Measurements from ENCODE around the gene KRT15. TPM values are rescaled to one million over a fixed set of nuclear protein-coding genes. Genes with fewer than 3 reads are reported as not detected.

KRT15 gene
- total and polyA plus RNA-seq, 2 of the 4 experiments (the other 2 are of a cell fraction) = 2.9 to 5.3 TPM

DNA sequence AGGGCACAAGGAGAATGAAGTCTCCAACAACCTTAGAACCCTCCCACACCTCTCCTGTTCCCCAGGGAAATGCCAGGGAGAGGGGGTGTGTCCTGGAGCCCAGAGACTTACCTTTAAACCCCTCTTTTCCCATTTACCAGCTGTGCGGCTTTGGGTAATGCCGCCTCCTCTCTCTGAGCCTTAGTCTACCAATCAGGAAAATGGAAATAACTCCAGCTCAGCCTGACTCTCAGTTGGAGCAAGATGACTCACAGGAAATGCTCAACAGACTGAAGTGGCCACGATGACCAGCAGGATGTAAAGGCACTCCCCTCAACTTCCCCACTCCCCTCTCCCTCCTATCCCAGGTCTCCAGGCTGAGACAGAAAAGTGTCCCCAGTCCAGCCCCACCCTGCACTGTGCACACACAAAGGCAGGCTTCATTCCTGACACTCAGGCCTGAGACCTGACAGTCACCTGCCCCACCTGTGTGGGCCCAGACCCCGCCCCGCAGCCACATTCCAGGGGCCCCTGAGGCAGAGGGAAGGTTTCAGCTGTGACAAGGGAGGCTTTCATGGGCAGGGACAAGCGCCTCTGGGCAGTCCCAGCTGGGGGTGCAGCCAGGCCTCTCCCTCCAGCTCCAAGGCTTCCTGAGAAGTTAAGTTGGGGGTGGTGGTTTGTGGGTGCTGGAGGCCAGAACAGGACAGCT lies 3.0 kb upstream of the KRT15 start (continued):
- TF ChIP-seq MXI1 (IDR thresholded peaks at IDR 0.05; ENCODE audit: borderline replicate concordance, low read depth, low read length) (no peak), FOS (IDR thresholded peaks at IDR 0.05; ENCODE audit: low read depth, low read length) (peak; percentile 59; the same call in 1 of the 2 replicates)

DNA sequence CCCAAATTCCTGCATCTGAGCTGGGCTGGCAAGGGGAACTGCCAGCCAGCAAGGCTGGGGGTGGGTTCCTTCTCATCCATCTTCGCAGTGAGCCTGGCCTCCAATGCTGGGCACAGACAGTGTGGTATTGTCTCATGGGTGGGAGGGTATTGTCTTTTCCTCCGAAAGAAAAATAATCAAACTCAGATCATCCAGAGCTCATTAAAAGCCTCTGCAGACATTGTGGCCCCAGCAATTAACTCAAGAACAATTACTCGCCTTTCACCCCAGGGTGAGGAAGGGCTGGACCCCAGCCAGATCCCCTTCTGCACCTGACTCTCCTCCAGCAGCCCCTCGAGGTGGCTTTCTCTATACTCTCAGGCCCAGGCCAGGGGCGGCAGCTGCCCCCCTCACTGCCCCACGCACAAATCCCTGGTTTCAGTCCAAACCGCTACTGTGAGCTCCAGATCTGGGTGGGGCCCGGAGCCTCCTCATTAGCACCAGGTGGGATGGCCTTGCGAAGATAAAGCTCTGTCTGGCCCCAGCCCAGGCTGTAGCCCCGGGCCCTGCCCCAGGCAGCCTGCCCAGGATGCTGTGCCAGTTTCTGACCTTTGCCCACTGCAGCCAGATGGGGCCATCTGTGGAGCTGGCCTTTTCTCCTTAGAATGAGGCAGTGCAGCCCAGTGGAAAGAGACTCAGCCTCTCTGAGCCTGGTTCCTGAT lies 2.3 kb upstream of the KRT15 start:
- H4K5ac ChIP-seq (ENCODE audit: low read depth, low read length) = peak overlapping the region; percentile 80; the same call in 1 of the 2 replicates
- H2BK120ac ChIP-seq (ENCODE audit: low read depth, low read length) = peak overlapping the region; percentile 83
- H3K36me3 ChIP-seq (ENCODE audit: control insufficient read depth, insufficient read depth, low read length) = no peaks in the 10 kb centered on the region
- POLR2A ChIA-PET (ENCODE audit: unreplicated experiment) = no interaction called here
- no peaks in the 10 kb centered on the region for H3K9me3 ChIP-seq (ENCODE audit: control insufficient read depth, insufficient read depth, low read length)
- no peak overlapping the region; the same call in 1 of the 2 replicates for H3K27ac ChIP-seq (ENCODE audit: insufficient read depth, low read length)
- no peaks in the 10 kb centered on the region for H4K20me1 ChIP-seq (ENCODE audit: insufficient read depth, low read length)
- H4K91ac ChIP-seq (ENCODE audit: insufficient read depth, low read depth, low read length) = peak overlapping the region; percentile 80
- WGBS, 2 experiments (ENCODE audit: extremely low coverage in 2 of 2, insufficient read length in 1 of 2) = 65% methylated on average over 6 of the region's 10 CpGs; no CpG with 5 or more reads in 1 of the 2 experiments
- H2AK9ac ChIP-seq (replicated peaks; ENCODE audit: low read depth, low read length, poor library complexity) = peak overlapping the region; percentile 66
- peak overlapping the region; percentile 68 for H2BK5ac ChIP-seq (ENCODE audit: low read depth, low read length, poor library complexity, severe bottlenecking)
- peak overlapping the region; percentile 46 to 82 for H4K8ac ChIP-seq (ENCODE audit: low read depth in 2 of 2, low read length in 2 of 2)
- peaks cover 0 to 4% of the 10 kb centered on the region in 2 experiments; a peak in 1 of 4 replicates for H3K79me1 ChIP-seq (ENCODE audit: low read depth in 1 of 2, low read length in 2 of 2)
- H3K9me1 ChIP-seq (ENCODE audit: insufficient read depth, low read length) = peaks cover 8% of the 10 kb centered on the region; the same call in 1 of the 2 replicates
- in situ Hi-C loops (cut with MboI; ENCODE audit: low sequenced_read_pairs) (no loop called here), intact Hi-C loops (cut with micrococcal nuclease) (no loop called here), dilution Hi-C loops (cut with HindIII; ENCODE audit: low sequenced_read_pairs, unreplicated experiment) (no loop called here)
- peak overlapping the region; percentile 77 for H3K14ac ChIP-seq (replicated peaks; ENCODE audit: low read depth, low read length)
- H2AFZ ChIP-seq (replicated peaks; ENCODE audit: low read length, poor library complexity) = peak overlapping the region; percentile 40
- no peak overlapping the region for H3K9ac ChIP-seq (ENCODE audit: low read depth, low read length)
- DNase-seq (no peak), ATAC-seq (ENCODE audit: low read depth) (no peak)
- peak overlapping the region; percentile 65 for H3K4ac ChIP-seq (ENCODE audit: low read depth, low read length)
- peak overlapping the region; percentile 96 for H2AK5ac ChIP-seq (ENCODE audit: low read depth, low read length)
- peak overlapping the region; percentile 73; the same call in 1 of the 3 replicates for H2BK15ac ChIP-seq (ENCODE audit: low read depth, low read length)
- H3K56ac ChIP-seq (ENCODE audit: extremely low read depth, insufficient read depth, low read length) = no peak overlapping the region
- H3K4me3 ChIP-seq (ENCODE audit: insufficient read depth, low read depth, low read length) = no peak overlapping the region
- H2BK20ac ChIP-seq (ENCODE audit: low read depth, low read length) = peak overlapping the region; percentile 31; the same call in 1 of the 2 replicates
- H3K27me3 ChIP-seq (ENCODE audit: control insufficient read depth, insufficient read depth, low read length) = no peaks in the 10 kb centered on the region
- H3K18ac ChIP-seq (ENCODE audit: low read depth, low read length) = peak overlapping the region; percentile 57; the same call in 1 of the 2 replicates
- peak overlapping the region; percentile 77; the same call in 1 of the 2 replicates for H3K23ac ChIP-seq (ENCODE audit: low read depth, low read length)
- TF ChIP-seq SMC3 (IDR thresholded peaks at IDR 0.05; ENCODE audit: low read depth, low read length) (no peak), MAFK (IDR thresholded peaks at IDR 0.05; ENCODE audit: low read depth, low read length) (no peak), NFE2L2 (IDR thresholded peaks at IDR 0.05; ENCODE audit: low read depth, low read length) (no peak), CTCF (conservative IDR thresholded peaks at IDR 0.05; ENCODE audit: low read depth, low read length) (no peak), RFX5 (IDR thresholded peaks at IDR 0.05; ENCODE audit: low read depth, low read length) (no peak)
- TF ChIP-seq, protein P1, sequence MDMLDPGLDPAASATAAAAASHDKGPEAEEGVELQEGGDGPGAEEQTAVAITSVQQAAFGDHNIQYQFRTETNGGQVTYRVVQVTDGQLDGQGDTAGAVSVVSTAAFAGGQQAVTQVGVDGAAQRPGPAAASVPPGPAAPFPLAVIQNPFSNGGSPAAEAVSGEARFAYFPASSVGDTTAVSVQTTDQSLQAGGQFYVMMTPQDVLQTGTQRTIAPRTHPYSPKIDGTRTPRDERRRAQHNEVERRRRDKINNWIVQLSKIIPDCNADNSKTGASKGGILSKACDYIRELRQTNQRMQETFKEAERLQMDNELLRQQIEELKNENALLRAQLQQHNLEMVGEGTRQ (IDR thresholded peaks at IDR 0.05; ENCODE audit: low read depth, low read length) = no peak
- H3K4me2 ChIP-seq (ENCODE audit: low read depth, low read length) = no peak overlapping the region
- H3K4me1 ChIP-seq (ENCODE audit: control insufficient read depth, insufficient read depth, low read length) = peaks cover 27% of the 10 kb centered on the region
- CTCF ChIA-PET = interaction anchor here (0.9 kb wide), 1 partner anchor 9 kb away, joined by 3 read pairs; no protein-coding TSS in a partner anchor
- no TSS peak for BruUV-seq (replicated peaks)
